ENCODE data around the gene ATP6V0E2.
"Not testable (repeated sequence)": the region's sequence is repeated elsewhere in the genome, so short reads cannot be mapped to it uniquely, and the experiment has no call there.

Gene ATP6V0E2

DNA sequence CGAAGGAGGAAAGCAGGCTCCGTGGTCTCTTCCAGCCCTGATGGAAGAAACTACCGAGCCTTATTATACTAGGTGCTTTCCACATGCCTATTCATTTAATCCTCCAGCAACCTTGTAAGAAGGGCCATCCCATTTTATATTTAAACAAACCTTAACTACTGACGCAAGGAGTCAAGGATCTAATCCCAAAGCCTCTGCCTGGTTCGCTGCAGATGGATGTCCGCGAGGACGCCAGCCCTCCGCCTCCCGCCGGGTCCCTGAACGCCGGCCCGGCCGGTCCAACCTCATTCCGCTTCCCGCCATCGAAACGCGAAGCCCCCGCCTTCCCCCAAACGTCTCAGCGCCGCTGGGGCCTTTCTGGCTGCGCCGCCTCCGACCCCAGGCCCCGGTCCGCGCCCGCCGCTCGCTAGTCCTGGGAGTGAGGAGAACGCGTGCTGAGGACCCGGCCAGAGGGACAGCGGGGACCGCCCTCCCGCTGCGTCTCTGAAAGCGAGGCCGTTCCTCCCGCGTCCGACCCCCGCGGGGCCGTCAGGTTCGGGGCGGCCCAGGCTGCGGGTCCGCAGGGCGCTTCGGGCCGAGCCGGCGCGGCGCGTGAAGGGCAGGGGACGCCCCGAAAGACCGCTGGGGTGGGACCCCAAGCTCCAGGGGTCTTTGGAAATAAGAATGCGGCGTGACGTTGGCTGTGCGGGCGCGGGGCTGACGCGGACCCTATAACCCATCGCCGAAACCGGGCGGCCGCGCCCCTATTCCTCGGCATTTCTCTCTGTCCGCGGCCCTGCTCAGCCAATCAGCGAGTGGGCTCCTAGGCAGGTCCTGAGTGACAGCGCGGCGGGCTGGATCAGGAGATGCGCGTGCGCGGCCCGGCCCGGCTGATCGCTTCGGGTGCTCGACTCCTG is at the start of gene ATP6V0E2:
TSS of gene ATP6V0E2 (plus strand) at position 896 of the 896 bp plus-strand sequence. CDS start 97 bp downstream, outside the sequence.
- no peak for FAIRE-seq

- no peak for FAIRE-seq
These were observed 49.4 kb upstream of the ATP6V0E2 start for GRCh38 chr7:149824301-149824741.

GRCh38 chr7:149824748-149825566 is 48.8 kb upstream of the ATP6V0E2 start:
- no peak for FAIRE-seq

- no peak for FAIRE-seq
These were observed 48.0 kb upstream of the ATP6V0E2 start for GRCh38 chr7:149825567-149826343.

DNA sequence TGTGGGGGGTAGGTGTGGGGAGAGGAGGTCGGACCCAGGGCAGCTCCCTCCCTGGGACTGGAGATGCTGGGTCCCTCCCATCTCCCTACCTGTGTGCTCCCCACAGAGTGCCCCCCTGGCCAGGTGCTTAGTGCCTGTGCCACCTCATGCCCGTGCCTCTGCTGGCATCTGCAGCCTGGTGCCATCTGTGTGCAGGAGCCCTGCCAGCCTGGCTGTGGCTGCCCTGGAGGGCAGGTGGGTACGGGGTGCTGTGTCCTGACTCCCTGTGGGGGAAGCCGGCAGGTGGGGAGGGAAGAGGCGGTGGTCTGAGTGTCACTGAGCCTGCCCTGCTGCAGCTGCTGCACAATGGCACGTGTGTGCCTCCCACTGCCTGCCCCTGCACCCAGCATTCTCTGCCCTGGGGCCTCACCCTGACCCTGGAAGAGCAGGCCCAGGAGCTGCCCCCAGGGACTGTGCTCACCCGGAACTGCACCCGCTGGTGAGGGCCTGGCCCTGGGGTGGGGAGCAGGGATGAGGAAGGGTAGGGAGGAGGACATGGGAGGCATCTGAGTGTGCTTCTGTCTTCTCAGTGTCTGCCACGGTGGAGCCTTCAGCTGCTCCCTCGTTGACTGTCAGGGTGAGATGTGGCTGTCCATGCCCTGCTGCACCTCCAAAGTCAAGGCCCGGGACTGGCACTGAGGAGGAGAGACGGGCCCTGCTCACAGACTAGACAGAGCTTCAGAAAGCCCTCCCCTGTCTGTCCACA is 47.3 kb upstream of the ATP6V0E2 start:
- no peak for FAIRE-seq

DNA sequence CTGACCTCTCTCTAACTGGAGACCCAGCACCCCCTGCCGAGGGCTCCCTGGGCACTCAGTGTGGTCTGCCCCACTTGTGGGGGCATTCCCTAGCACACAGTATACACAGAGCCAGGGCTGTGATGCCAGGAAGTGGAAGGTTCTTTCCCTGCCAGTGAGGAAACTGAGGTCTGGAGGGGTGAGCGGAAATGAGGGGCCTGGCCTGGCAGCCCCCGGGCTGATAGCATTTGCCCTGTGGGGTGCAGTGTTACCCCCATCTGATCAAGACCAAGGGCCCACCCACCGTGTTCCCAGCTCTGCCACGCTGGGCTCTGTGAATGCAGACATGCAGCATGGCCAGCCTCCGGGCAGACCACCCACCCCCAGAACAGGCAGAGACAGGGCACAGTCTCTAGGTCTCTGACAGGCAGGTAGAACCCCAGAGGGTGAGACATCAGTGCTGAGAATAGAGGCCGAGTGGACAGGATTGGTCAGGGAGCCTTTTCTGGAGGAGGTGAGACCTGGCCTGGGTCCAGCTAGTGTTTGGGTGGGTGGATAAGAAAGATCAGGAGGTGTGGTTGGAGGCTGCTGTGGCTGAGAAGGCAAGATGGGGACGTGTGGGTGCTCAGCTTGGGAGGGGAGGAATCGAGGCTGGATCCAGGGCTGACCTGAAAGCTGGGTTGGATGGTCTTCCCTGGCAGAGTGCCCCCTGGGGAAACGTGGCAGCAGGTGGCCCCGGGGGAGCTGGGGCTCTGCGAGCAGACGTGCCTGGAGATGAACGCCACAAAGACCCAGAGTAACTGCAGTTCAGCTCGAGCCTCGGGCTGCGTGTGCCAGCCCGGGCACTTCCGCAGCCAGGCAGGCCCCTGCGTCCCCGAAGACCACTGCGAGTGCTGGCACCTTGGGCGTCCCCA is 46.4 kb upstream of the ATP6V0E2 start:
- no peak for FAIRE-seq

DNA sequence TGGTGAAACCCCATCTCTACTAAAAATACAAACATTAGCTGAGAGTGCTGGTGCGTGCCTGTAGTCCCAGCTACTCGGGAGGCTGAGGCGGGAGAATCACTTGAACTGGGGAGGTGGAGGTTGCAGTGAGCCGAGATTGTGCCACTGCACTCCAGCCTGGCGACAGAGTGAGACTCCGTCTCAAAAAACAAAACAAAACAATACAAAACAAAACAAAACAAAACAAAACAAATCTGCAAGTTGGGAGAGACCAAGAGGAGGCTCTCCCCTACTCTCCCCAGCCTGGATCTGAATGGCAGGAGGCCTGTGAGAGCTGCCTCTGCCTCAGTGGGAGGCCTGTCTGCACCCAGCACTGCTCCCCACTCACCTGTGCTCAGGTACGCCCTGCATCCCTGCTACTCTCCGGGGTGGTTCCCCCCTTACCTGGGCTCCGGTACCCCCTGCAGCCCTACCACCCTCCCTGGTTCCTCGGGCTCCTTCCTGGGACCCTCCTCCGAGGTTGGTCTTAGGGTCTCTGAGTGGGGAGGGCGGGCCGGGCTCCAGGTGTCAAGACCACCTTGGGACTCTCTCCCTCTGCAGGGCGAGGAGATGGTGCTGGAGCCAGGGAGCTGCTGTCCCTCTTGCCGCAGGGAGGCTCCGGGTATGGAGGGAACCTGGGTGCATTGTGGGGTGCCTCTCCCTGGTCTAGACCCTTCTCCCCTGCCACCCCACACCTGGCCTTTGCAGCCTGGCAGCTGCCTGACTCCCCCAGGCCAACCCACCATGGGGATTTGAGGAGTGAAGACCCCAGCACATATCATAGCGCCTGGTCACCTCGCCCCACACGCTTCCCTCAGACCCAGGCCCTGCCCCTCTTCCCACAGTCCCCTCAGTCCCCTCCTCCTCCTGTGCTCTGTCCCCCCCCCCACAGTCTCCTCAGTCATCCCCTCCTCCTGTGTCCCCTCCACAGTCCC is 45.1 kb upstream of the ATP6V0E2 start:
- FAIRE-seq: no peak

- FAIRE-seq: not testable (repeated sequence)
These were observed 43.2 kb upstream of the ATP6V0E2 start for GRCh38 chr7:149830527-149830926.

GRCh38 chr7:149830997-149831740 is 42.6 kb upstream of the ATP6V0E2 start:
- FAIRE-seq: no peak

DNA sequence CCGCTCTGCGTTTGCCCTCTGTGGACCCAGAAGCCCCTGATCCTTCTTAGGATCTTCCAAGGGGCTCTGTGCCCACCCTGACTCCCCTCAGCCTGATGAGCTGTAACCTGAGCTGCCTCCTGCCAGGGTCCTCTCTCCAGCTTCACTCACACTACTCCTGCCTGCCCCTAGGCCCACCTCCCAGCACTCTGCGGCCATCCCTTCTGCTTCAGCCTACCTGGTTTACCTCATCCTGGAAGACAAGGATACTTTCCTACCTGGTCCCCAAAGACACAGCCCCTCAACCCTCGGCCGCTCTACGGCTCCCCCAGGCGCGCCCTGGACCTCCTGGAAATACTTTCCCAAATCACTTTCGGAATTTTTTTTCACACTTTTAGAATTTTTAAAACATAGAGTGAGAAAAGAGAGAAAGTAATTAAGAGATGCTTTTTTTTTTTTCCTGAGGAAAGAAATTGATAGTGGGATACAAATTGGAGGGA is 42.0 kb upstream of the ATP6V0E2 start:
- FAIRE-seq: no peak

- FAIRE-seq: no peak
These were observed 41.3 kb upstream of the ATP6V0E2 start for GRCh38 chr7:149832332-149833041.

- no peak for FAIRE-seq
These were observed 40.2 kb upstream of the ATP6V0E2 start for GRCh38 chr7:149833495-149834130.

DNA sequence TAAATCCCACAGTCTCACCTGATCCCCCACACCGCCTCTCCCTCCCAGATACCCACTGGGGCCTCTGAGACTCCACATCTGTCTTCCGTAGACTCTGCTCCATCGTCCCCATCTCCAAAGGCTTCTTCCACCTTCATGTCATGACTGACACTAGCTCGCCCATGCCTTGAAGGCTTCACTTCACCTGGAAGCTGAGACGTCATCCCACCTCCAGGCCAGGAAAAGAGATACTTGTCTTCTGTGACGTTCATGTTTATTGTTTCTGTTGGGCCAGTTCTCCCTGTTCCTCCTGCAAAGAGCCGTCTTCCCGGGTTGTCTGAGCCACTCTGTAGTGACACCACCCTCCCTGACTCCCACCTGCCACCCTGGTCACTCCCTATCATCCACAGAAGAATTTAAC is 39.2 kb upstream of the ATP6V0E2 start:
- FAIRE-seq: no peak

- FAIRE-seq: no peak
These were observed 37.3 kb upstream of the ATP6V0E2 start for GRCh38 chr7:149836434-149836833.

- FAIRE-seq: no peak
These were observed 36.1 kb upstream of the ATP6V0E2 start for GRCh38 chr7:149837564-149838223.

GRCh38 chr7:149838224-149838991 is 35.4 kb upstream of the ATP6V0E2 start, which contains the start of gene ZNF862:
Gene ZNF862, plus strand, starts transcription at chr7:149838375. Its CDS starts 237 bp downstream, at chr7:149838612.
- FAIRE-seq: peak; percentile 93

Data from TTC549 (cell line).